CD4-positive, alpha-beta T cell treated with Interleukin-17A for 1 hour (primary cell): ENCODE data around the gene SLC6A11.

ENCODE experiments used
- DNase-seq: peaks from one replicate; pipeline ENCODE4 v3.0.0-alpha.2; 2020

SLC6A11 gene

GRCh38 chr3:10933805-10934481, 117.9 kb downstream of the SLC6A11 start:
- no peak for DNase-seq

GRCh38 chr3:10935028-10935427, 119.0 kb downstream of the SLC6A11 start:
- DNase-seq: no peak

GRCh38 chr3:10935846-10936631, 120.0 kb downstream of the SLC6A11 start:
- DNase-seq: no peak

- DNase-seq: no peak
These were observed 120.7 kb downstream of the SLC6A11 start for GRCh38 chr3:10936686-10937085.

- DNase-seq: no peak
These were observed 121.3 kb downstream of the SLC6A11 start for GRCh38 chr3:10937141-10937825.

- DNase-seq: no peak
These were observed 123.5 kb downstream of the SLC6A11 start for GRCh38 chr3:10939556-10939955.

- DNase-seq: no peak
These were observed 124.1 kb downstream of the SLC6A11 start for GRCh38 chr3:10940106-10940505.

- peak; percentile 12 for DNase-seq
These were observed 125.9 kb downstream of the SLC6A11 start for GRCh38 chr3:10941972-10942371.

- DNase-seq: no peak
These were observed 126.7 kb downstream of the SLC6A11 start for GRCh38 chr3:10942690-10943205.

- DNase-seq: no peak
These were observed 128.8 kb downstream of the SLC6A11 start for GRCh38 chr3:10944866-10945265.

- peak; percentile 21 for DNase-seq
These were observed 129.8 kb downstream of the SLC6A11 start for GRCh38 chr3:10945683-10946287.

GRCh38 chr3:10946526-10946925, 130.5 kb downstream of the SLC6A11 start:
- no peak for DNase-seq

- DNase-seq: no peak
These were observed 132.3 kb downstream of the SLC6A11 start for GRCh38 chr3:10948326-10948725.

GRCh38 chr3:10949197-10949596, 133.2 kb downstream of the SLC6A11 start:
- DNase-seq: no peak

GRCh38 chr3:10950476-10951294, 134.7 kb downstream of the SLC6A11 start:
- no peak for DNase-seq

- no peak for DNase-seq
These were observed 135.4 kb downstream of the SLC6A11 start for GRCh38 chr3:10951295-10951926.

- no peak for DNase-seq
These were observed 136.5 kb downstream of the SLC6A11 start for GRCh38 chr3:10952525-10952924.

GRCh38 chr3:10954740-10955139, 138.7 kb downstream of the SLC6A11 start:
- no peak for DNase-seq

- DNase-seq: no peak
These were observed 139.9 kb downstream of the SLC6A11 start for GRCh38 chr3:10955711-10956453.

- DNase-seq: no peak
These were observed 140.5 kb downstream of the SLC6A11 start for GRCh38 chr3:10956531-10956930.

GRCh38 chr3:10956986-10957385, 141.0 kb downstream of the SLC6A11 start:
- DNase-seq: no peak
